Fibroblast of lung (primary cell): ENCODE measurements around the gene SLC22A23.

Source experiments
- CTCF ChIP-seq, 2 donors: IDR thresholded peaks in 1 of 2; conservative IDR thresholded peaks in 1 of 2; 1 replicate in 1 of 2; 2 replicates in 1 of 2; pipeline ENCODE4 v1.5.1; 2011 to 2012; ENCODE audit warnings: low read length in 2 of 2, control low read depth in 1 of 2, inconsistent platforms in 1 of 2, low read depth in 1 of 2, mild to moderate bottlenecking in 1 of 2
- EZH2 ChIP-seq: IDR thresholded peaks from 2 replicates; pipeline ENCODE4 v1.5.1; 2012; ENCODE audit warnings: low read length, control low read depth, mild to moderate bottlenecking; ENCODE audit errors: missing control alignments

GRCh38 chr6:3425574-3425973, 31.3 kb downstream of the SLC22A23 start:
- TF ChIP-seq CTCF (conservative IDR thresholded peaks at IDR 0.05 in 1 of 2, IDR thresholded peaks at IDR 0.05 in 1 of 2; ENCODE audit: low read depth in 1 of 2, low read length in 2 of 2): no peak
- TF ChIP-seq EZH2: no peak
